ENCODE results near the gene SCN8A.
"Not testable (repeated sequence)": the region's sequence is repeated elsewhere in the genome, so short reads cannot be mapped to it uniquely, and the experiment has no call there.

The SCN8A gene

GRCh38 chr12:51591016-51591901 lies at the start of gene SCN8A:
Gene SCN8A, plus strand, starts transcription at chr12:51591233. Its CDS starts 71,585 bp downstream, at chr12:51662818.
- 0 out of 2 replicates have a peak, but pooled peaks cover 9% of the 10 kb centered on the region for H3K4me1 ChIP-seq (ENCODE audit: insufficient read depth, low read length)
- no peaks in the 10 kb centered on the region for H3K9me3 ChIP-seq (ENCODE audit: control insufficient read depth, insufficient read depth, low read length)
- H3K36me3 ChIP-seq (ENCODE audit: insufficient read depth, low read length), result no peaks in the 10 kb centered on the region
- peak within 1 kb of the TSS; percentile 71 for H3K9ac ChIP-seq (ENCODE audit: low read depth, low read length)

GRCh38 chr12:51546097-51546496 lies 44.9 kb upstream of the SCN8A start:
- peaks cover 3% of the 10 kb centered on the region; the same call in 1 of the 2 replicates for H3K4me1 ChIP-seq (ENCODE audit: insufficient read depth, low read length)
- H3K36me3 ChIP-seq (ENCODE audit: insufficient read depth, low read length), result no peaks in the 10 kb centered on the region
- H3K9me3 ChIP-seq (ENCODE audit: control insufficient read depth, insufficient read depth, low read length), result no peaks in the 10 kb centered on the region
- H3K9ac ChIP-seq (ENCODE audit: low read depth, low read length), result no peak overlapping the region

- no peak overlapping the region for H3K9ac ChIP-seq (ENCODE audit: low read depth, low read length)
- H3K4me1 ChIP-seq (ENCODE audit: insufficient read depth, low read length), result peaks cover 3% of the 10 kb centered on the region; the same call in 1 of the 2 replicates
- no peaks in the 10 kb centered on the region for H3K36me3 ChIP-seq (ENCODE audit: insufficient read depth, low read length)
- no peaks in the 10 kb centered on the region for H3K9me3 ChIP-seq (ENCODE audit: control insufficient read depth, insufficient read depth, low read length)
Measured at GRCh38 chr12:51547606-51548005, 43.4 kb upstream of the SCN8A start.

- Histone ChIP-seq H3K36me3 (ENCODE audit: insufficient read depth, low read length) (no peaks in the 10 kb centered on the region), H3K9ac (ENCODE audit: low read depth, low read length) (no peak overlapping the region), H3K9me3 (ENCODE audit: control insufficient read depth, insufficient read depth, low read length) (no peaks in the 10 kb centered on the region), H3K4me1 (ENCODE audit: insufficient read depth, low read length) (peaks cover 3% of the 10 kb centered on the region; the same call in 1 of the 2 replicates)
Measured at GRCh38 chr12:51548241-51548640, 42.8 kb upstream of the SCN8A start.

- 0 out of 2 replicates have a peak, but pooled peaks cover 2% of the 10 kb centered on the region for H3K9me3 ChIP-seq (ENCODE audit: control insufficient read depth, insufficient read depth, low read length)
- H3K9ac ChIP-seq (ENCODE audit: low read depth, low read length), result no peak overlapping the region
- peaks cover 3% of the 10 kb centered on the region; the same call in 1 of the 2 replicates for H3K4me1 ChIP-seq (ENCODE audit: insufficient read depth, low read length)
- no peaks in the 10 kb centered on the region for H3K36me3 ChIP-seq (ENCODE audit: insufficient read depth, low read length)
Measured at GRCh38 chr12:51549637-51550036, 41.4 kb upstream of the SCN8A start.

- not testable (repeated sequence) for H3K9me3 ChIP-seq (ENCODE audit: control insufficient read depth, insufficient read depth, low read length); H3K4me1 ChIP-seq (ENCODE audit: insufficient read depth, low read length); H3K36me3 ChIP-seq (ENCODE audit: insufficient read depth, low read length)
- H3K9ac ChIP-seq (ENCODE audit: low read depth, low read length), result peak overlapping the region; percentile 28; the same call in 1 of the 2 replicates
Measured at GRCh38 chr12:51568271-51569032, 22.6 kb upstream of the SCN8A start.

GRCh38 chr12:51579321-51579850 lies 11.6 kb upstream of the SCN8A start:
- no peak overlapping the region for H3K9ac ChIP-seq (ENCODE audit: low read depth, low read length)
- H3K36me3 ChIP-seq (ENCODE audit: insufficient read depth, low read length), result no peaks in the 10 kb centered on the region
- no peaks in the 10 kb centered on the region; the same call in 1 of the 2 replicates for H3K9me3 ChIP-seq (ENCODE audit: control insufficient read depth, insufficient read depth, low read length)
- no peaks in the 10 kb centered on the region for H3K4me1 ChIP-seq (ENCODE audit: insufficient read depth, low read length)

- H3K4me1 ChIP-seq (ENCODE audit: insufficient read depth, low read length), result 0 out of 2 replicates have a peak, but pooled peaks cover 9% of the 10 kb centered on the region
- H3K36me3 ChIP-seq (ENCODE audit: insufficient read depth, low read length), result no peaks in the 10 kb centered on the region
- H3K9me3 ChIP-seq (ENCODE audit: control insufficient read depth, insufficient read depth, low read length), result no peaks in the 10 kb centered on the region
- H3K9ac ChIP-seq (ENCODE audit: low read depth, low read length), result no peak overlapping the region
Measured at GRCh38 chr12:51589060-51589459, 2.0 kb upstream of the SCN8A start.

- H3K36me3 ChIP-seq (ENCODE audit: insufficient read depth, low read length), result no peaks in the 10 kb centered on the region
- H3K4me1 ChIP-seq (ENCODE audit: insufficient read depth, low read length), result 0 out of 2 replicates have a peak, but pooled peaks cover 9% of the 10 kb centered on the region
- H3K9me3 ChIP-seq (ENCODE audit: control insufficient read depth, insufficient read depth, low read length), result no peaks in the 10 kb centered on the region
- no peak overlapping the region for H3K9ac ChIP-seq (ENCODE audit: low read depth, low read length)
Measured at GRCh38 chr12:51589557-51590176, 1.4 kb upstream of the SCN8A start.

GRCh38 chr12:51590347-51591015 lies 552 bp upstream of the SCN8A start:
- Histone ChIP-seq H3K4me1 (ENCODE audit: insufficient read depth, low read length) (0 out of 2 replicates have a peak, but pooled peaks cover 9% of the 10 kb centered on the region), H3K9me3 (ENCODE audit: control insufficient read depth, insufficient read depth, low read length) (no peaks in the 10 kb centered on the region), H3K36me3 (ENCODE audit: insufficient read depth, low read length) (no peaks in the 10 kb centered on the region), H3K9ac (ENCODE audit: low read depth, low read length) (peak overlapping the region; percentile 64)

GRCh38 chr12:51592034-51592705 lies 1.1 kb downstream of the SCN8A start:
- H3K36me3 ChIP-seq (ENCODE audit: insufficient read depth, low read length), result no peaks in the 10 kb centered on the region
- peak overlapping the region; percentile 71; the same call in 1 of the 2 replicates for H3K9ac ChIP-seq (ENCODE audit: low read depth, low read length)
- H3K4me1 ChIP-seq (ENCODE audit: insufficient read depth, low read length), result 0 out of 2 replicates have a peak, but pooled peaks cover 9% of the 10 kb centered on the region
- H3K9me3 ChIP-seq (ENCODE audit: control insufficient read depth, insufficient read depth, low read length), result no peaks in the 10 kb centered on the region

GRCh38 chr12:51593021-51593420 lies 2.0 kb downstream of the SCN8A start:
- no peak overlapping the region for H3K9ac ChIP-seq (ENCODE audit: low read depth, low read length)
- no peaks in the 10 kb centered on the region for H3K36me3 ChIP-seq (ENCODE audit: insufficient read depth, low read length)
- peaks cover 9% of the 10 kb centered on the region; the same call in 1 of the 2 replicates for H3K4me1 ChIP-seq (ENCODE audit: insufficient read depth, low read length)
- H3K9me3 ChIP-seq (ENCODE audit: control insufficient read depth, insufficient read depth, low read length), result no peaks in the 10 kb centered on the region

GRCh38 chr12:51593539-51593938 lies 2.5 kb downstream of the SCN8A start:
- Histone ChIP-seq H3K9me3 (ENCODE audit: control insufficient read depth, insufficient read depth, low read length) (no peaks in the 10 kb centered on the region), H3K4me1 (ENCODE audit: insufficient read depth, low read length) (peaks cover 9% of the 10 kb centered on the region; the same call in 1 of the 2 replicates), H3K36me3 (ENCODE audit: insufficient read depth, low read length) (no peaks in the 10 kb centered on the region), H3K9ac (ENCODE audit: low read depth, low read length) (no peak overlapping the region)

All from ES-I3 (cell line).